Gastrocnemius medialis (tissue), 4 donors: ENCODE results near the gene PLB1. TPM values are rescaled to one million over a fixed set of nuclear protein-coding genes. Genes with fewer than 3 reads are reported as not detected.

Experiments used
- ATAC-seq, 2 donors: fragments of 150-250 bp; one replicate each; pipeline ENCODE4 v1.9.1; 2016
- DNase-seq, 2 donors: peaks; one replicate each; pipeline ENCODE4 v3.0.0-alpha.2; 2019
- H3K27ac ChIP-seq, 4 donors: fragments of 200-600 bp; sonication (generic); 1 replicate in 1 of 4; 2 replicates in 3 of 4; pipeline ENCODE4 v1.5.1; 2016 to 2018; ENCODE audit warnings: mild to moderate bottlenecking in 2 of 4, moderate library complexity in 1 of 4
- H3K27me3 ChIP-seq, 3 donors: fragments of 200-600 bp; sonication (generic) in 2 of 3; 1 replicate in 1 of 3; 2 replicates in 2 of 3; pipeline versions ENCODE4 v1.5.1 to v1.6.0; 2016 to 2019; ENCODE audit warnings: mild to moderate bottlenecking in 1 of 3, moderate library complexity in 1 of 3
- H3K36me3 ChIP-seq, 2 donors: fragments of 200-600 bp; sonication (generic) in 1 of 2; one replicate each; pipeline ENCODE4 v1.5.1; 2017 to 2018
- H3K4me1 ChIP-seq, 2 donors: fragments of 200-600 bp; sonication (generic) in 1 of 2; one replicate each; pipeline ENCODE4 v1.5.1; 2016 to 2017; ENCODE audit warnings: mild to moderate bottlenecking in 2 of 2
- H3K4me3 ChIP-seq, 4 donors: fragments of 200-600 bp; sonication (generic) in 3 of 4; 1 replicate in 1 of 4; 2 replicates in 3 of 4; pipeline ENCODE4 v1.5.1; 2016 to 2019; ENCODE audit warnings: mild to moderate bottlenecking in 2 of 4
- H3K9me3 ChIP-seq, 3 donors: fragments of 200-600 bp; sonication (generic) in 2 of 3; 1 replicate in 1 of 3; 2 replicates in 2 of 3; pipeline ENCODE4 v1.5.1; 2016 to 2019
- POLR2A ChIP-seq, 2 donors: fragments of 450-650 bp; IDR thresholded peaks; one replicate each; pipeline ENCODE4 v1.6.1; 2017; ENCODE audit warnings: antibody characterized with exemption in 2 of 2, mild to moderate bottlenecking in 2 of 2, moderate library complexity in 2 of 2
- in situ Hi-C, 4 donors: fragments of 200-750 bp; cut with MboI; loops; one replicate each; pipeline versions ENCODE4 v1.15.0 to v1.8.0; 2017; ENCODE audit warnings: low sequenced_read_pairs in 4 of 4
- intact Hi-C: fragments of 100-400 bp; cut with DNase I; formaldehyde crosslinking; loops from one replicate; pipeline ENCODE4 v1.15.1; 2023; ENCODE audit warnings: low total_unique reads
- total RNA-seq, 4 donors: library from RNA; depleted of rRNA; stranded (reverse); fragments of >200 nt; gene quantifications; one replicate each; pipeline versions ENCODE4 v1.1.0 to v1.2.3, GENCODE V29; 2016
- TF ChIP-seq, protein P1 (sequence below), 5 experiments: fragments of 450-650 bp in 3 of 5; fragments of 200-600 bp in 2 of 5; sonication (generic) in 2 of 5; IDR thresholded peaks in 4 of 5; conservative IDR thresholded peaks in 1 of 5; 1 replicate in 4 of 5; 2 replicates in 1 of 5; pipeline ENCODE4 v1.5.1; 2016 to 2019; ENCODE audit warnings: antibody characterized with exemption in 5 of 5, mild to moderate bottlenecking in 3 of 5, moderate library complexity in 3 of 5

PLB1 gene
- total RNA-seq, 4 donors from 2014 or later: 1.2 to 4.3 (median 2.8) TPM

DNA sequence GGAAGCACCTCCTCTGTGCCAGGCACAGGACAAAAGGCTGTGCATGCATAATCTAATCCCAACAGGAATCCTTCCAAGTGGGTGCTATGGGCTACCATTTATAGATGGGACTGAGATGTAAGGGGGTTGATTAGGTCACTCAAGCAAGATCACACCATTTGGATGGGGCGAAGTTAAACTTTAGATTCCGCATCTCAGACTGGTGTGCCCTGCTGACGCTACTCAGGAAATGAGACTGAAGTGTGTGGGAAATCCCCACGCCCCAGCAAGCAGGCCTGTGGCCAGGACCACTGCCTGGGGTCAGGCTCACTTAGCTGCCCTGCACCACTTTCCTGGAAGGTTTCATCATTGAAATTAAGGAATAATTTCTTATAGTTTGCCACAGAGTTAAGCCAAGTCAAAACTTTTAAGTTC, 185.3 kb downstream of the PLB1 start:
- no peak overlapping the region for H3K4me3 ChIP-seq
- intact Hi-C loops: no loop called here
- H3K36me3 ChIP-seq: no peaks in the 10 kb centered on the region
- ATAC-seq (no peak), DNase-seq (no peak)
- no peaks in the 10 kb centered on the region for H3K27me3 ChIP-seq
- H3K27ac ChIP-seq: peak overlapping the region; percentile 11 to 78 (median 19)
- H3K4me1 ChIP-seq: peaks cover 33 to 62% of the 10 kb centered on the region in 2 donors
- no peaks in the 10 kb centered on the region for H3K9me3 ChIP-seq
- TF ChIP-seq, protein P1, sequence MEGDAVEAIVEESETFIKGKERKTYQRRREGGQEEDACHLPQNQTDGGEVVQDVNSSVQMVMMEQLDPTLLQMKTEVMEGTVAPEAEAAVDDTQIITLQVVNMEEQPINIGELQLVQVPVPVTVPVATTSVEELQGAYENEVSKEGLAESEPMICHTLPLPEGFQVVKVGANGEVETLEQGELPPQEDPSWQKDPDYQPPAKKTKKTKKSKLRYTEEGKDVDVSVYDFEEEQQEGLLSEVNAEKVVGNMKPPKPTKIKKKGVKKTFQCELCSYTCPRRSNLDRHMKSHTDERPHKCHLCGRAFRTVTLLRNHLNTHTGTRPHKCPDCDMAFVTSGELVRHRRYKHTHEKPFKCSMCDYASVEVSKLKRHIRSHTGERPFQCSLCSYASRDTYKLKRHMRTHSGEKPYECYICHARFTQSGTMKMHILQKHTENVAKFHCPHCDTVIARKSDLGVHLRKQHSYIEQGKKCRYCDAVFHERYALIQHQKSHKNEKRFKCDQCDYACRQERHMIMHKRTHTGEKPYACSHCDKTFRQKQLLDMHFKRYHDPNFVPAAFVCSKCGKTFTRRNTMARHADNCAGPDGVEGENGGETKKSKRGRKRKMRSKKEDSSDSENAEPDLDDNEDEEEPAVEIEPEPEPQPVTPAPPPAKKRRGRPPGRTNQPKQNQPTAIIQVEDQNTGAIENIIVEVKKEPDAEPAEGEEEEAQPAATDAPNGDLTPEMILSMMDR (IDR thresholded peaks at IDR 0.05 in 4 of 5, conservative IDR thresholded peaks at IDR 0.05 in 1 of 5): no peak
- no peak for TF ChIP-seq POLR2A (IDR thresholded peaks at IDR 0.05)
- in situ Hi-C loops: no loop called here

DNA sequence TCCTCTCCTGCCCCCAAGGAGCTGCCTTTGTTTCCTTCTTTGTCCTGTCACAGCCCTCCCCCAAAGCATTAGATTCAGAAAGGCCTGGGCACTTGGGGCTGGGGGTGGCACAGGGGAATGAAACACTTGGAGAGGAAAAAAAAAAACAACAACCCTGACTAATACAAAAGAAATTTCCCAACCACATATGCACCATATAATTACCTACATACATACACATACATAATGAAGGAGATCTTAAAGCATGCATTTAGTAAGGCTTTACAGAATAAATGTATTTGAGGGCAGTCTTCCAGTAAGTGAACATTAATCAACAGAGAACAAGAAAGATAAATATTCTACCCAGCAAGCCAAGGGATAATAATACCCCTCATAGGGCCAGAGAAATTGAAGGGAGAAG, 185.7 kb downstream of the PLB1 start:
- ATAC-seq (no peak), DNase-seq (no peak)
- H3K9me3 ChIP-seq: no peaks in the 10 kb centered on the region
- no peaks in the 10 kb centered on the region for H3K36me3 ChIP-seq
- H3K27me3 ChIP-seq: no peaks in the 10 kb centered on the region
- peak overlapping the region in 2 of 4 donors; percentile 78 to 84 for H3K27ac ChIP-seq
- TF ChIP-seq POLR2A (IDR thresholded peaks at IDR 0.05): no peak
- in situ Hi-C loops: no loop called here
- intact Hi-C loops: loop anchor here (2.0 kb wide), 1 partner anchor 69 kb away; the partner anchor contains the start of gene PPP1CB
- peaks cover 33 to 62% of the 10 kb centered on the region in 2 donors for H3K4me1 ChIP-seq
- H3K4me3 ChIP-seq: no peak overlapping the region

DNA sequence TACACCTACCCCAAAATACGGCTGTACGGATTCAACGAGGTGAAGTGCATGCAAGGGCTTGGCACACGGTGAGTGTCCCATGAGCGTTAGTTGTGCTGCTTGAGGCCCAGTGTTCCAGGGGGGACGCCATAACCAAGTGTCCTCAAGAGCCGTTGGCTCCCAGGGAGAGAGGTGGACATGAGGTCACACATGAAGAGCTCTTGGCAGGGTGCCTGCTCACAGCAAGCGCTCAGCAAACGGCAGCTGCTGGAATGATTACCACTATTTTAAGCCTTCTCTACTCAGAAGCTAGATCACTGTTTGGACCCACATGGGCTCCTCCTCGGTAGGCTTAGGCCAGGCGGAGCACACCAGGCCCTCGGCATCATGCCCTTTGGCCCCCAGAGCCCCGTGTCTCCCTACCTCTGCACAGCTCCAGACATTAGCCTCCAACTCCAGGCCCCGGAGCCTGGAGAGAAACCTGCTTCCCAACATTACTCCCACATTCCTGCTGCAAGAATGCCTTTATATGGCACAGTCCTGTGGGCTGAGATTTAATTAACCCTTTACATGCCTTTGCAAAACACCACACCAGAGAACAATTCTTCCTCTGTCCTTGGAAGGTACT, 187.3 kb downstream of the PLB1 start:
- intact Hi-C loops: loop anchor here (2.0 kb wide), 1 partner anchor 68 kb away; the partner anchor contains the start of gene PPP1CB

DNA sequence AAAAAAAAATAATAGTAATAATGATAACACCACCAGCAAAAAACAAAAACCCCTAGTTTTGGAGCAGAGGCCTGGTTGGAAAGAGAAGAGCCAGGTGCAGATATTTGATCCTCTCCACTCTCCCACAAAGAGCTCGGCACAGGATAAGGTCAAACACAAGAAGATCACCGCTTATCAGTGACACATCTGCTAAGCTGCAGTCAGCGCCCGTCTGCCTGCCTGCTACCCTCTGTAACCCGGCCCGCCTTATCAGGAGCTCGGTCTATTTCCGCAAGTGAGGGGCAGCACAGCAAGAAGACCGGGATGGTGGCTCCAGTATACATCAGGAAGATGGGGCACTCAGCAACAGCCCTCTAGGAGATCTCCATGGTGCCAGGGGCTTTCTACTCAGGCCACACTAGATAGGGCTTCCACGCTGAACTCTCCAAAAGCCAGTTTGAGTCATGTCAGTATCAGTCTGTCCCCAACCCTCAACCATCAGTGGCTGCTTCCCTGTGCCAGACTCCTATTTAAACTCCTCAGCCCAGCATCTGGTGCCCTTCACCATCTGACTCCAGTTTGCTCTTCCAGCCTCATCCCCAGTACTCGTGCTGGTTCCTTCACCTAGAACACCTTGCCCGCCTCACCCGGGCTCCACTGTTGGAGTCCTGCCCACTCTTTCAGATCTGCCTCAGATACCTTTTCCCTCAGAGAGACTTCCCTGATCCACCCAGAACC, 188.4 kb downstream of the PLB1 start:
- intact Hi-C loops: no loop called here

More for the DNA sequence above, 187.3 kb downstream of the PLB1 start:
- peaks cover 34 to 62% of the 10 kb centered on the region in 2 donors for H3K4me1 ChIP-seq
- no peak overlapping the region for H3K4me3 ChIP-seq
- DNase-seq (peak; percentile 80 to 93), ATAC-seq (peak; percentile 91 to 94)
- H3K9me3 ChIP-seq: no peaks in the 10 kb centered on the region
- H3K27me3 ChIP-seq: no peaks in the 10 kb centered on the region
- no peak for TF ChIP-seq POLR2A (IDR thresholded peaks at IDR 0.05)
- TF ChIP-seq, protein P1 (IDR thresholded peaks at IDR 0.05 in 4 of 5, conservative IDR thresholded peaks at IDR 0.05 in 1 of 5): no peak
- H3K36me3 ChIP-seq: no peaks in the 10 kb centered on the region
- peak overlapping the region; percentile 78 to 86 (median 82) for H3K27ac ChIP-seq
- in situ Hi-C loops: no loop called here

More for the DNA sequence above, 188.4 kb downstream of the PLB1 start:
- Histone ChIP-seq H3K27ac (peak overlapping the region; percentile 78 to 86 (median 82)), H3K27me3 (no peaks in the 10 kb centered on the region), H3K9me3 (no peaks in the 10 kb centered on the region), H3K4me3 (no peak overlapping the region), H3K36me3 (no peaks in the 10 kb centered on the region), H3K4me1 (peaks cover 37 to 58% of the 10 kb centered on the region in 2 donors)
- ATAC-seq: peak; percentile 56 to 69
- in situ Hi-C loops: no loop called here
- TF ChIP-seq, protein P1 (IDR thresholded peaks at IDR 0.05 in 4 of 5, conservative IDR thresholded peaks at IDR 0.05 in 1 of 5): no peak
- no peak for TF ChIP-seq POLR2A (IDR thresholded peaks at IDR 0.05)
- DNase-seq: peak in 1 of 2 donors; percentile 20
